Measurements from ENCODE around the gene SRCIN1. TPM values are rescaled to one million over a fixed set of nuclear protein-coding genes. Genes with fewer than 3 reads are reported as not detected.

Gene SRCIN1
- total RNA-seq, 1 experiment from 2014 or later, result 2.6 TPM

GRCh38 chr17:38562215-38562569 lies 43.6 kb downstream of the SRCIN1 start:
- Histone ChIP-seq H3F3A (ENCODE audit: low read length, unreplicated experiment) (no peaks in the 10 kb centered on the region), H2AFZ (ENCODE audit: low read length) (no peak overlapping the region), H3K9ac (ENCODE audit: low read length) (no peak overlapping the region), H3K9me2 (replicated peaks; ENCODE audit: low read length) (no peaks in the 10 kb centered on the region), H3K4me2 (ENCODE audit: low read length) (no peak overlapping the region), H3K4me3 (ENCODE audit: low read length) (no peak overlapping the region), H3K36me3 (ENCODE audit: low read depth, low read length) (no peaks in the 10 kb centered on the region), H3K27me3 (ENCODE audit: low read length) (no peaks in the 10 kb centered on the region), H3K9me3 (ENCODE audit: low read length) (no peaks in the 10 kb centered on the region), H3K27ac (ENCODE audit: low read length) (no peak overlapping the region), H3K4me1 (ENCODE audit: insufficient read depth, low read length) (peaks cover 7% of the 10 kb centered on the region), H4K20me1 (ENCODE audit: low read length) (no peaks in the 10 kb centered on the region), H3K79me2 (ENCODE audit: low read length) (no peaks in the 10 kb centered on the region)
- POLR2A ChIA-PET (ENCODE audit: unreplicated experiment), result no interaction called here
- intact Hi-C loops (cut with micrococcal nuclease), result no loop called here
- BruUV-seq (replicated peaks), result no TSS peak
- no peak for TF ChIP-seq EZH2phosphoT487 (IDR thresholded peaks at IDR 0.05; ENCODE audit: borderline replicate concordance, low read length)
- CTCF ChIA-PET, result no interaction called here
- DNase-seq (no peak), ATAC-seq (no peak)

DNA sequence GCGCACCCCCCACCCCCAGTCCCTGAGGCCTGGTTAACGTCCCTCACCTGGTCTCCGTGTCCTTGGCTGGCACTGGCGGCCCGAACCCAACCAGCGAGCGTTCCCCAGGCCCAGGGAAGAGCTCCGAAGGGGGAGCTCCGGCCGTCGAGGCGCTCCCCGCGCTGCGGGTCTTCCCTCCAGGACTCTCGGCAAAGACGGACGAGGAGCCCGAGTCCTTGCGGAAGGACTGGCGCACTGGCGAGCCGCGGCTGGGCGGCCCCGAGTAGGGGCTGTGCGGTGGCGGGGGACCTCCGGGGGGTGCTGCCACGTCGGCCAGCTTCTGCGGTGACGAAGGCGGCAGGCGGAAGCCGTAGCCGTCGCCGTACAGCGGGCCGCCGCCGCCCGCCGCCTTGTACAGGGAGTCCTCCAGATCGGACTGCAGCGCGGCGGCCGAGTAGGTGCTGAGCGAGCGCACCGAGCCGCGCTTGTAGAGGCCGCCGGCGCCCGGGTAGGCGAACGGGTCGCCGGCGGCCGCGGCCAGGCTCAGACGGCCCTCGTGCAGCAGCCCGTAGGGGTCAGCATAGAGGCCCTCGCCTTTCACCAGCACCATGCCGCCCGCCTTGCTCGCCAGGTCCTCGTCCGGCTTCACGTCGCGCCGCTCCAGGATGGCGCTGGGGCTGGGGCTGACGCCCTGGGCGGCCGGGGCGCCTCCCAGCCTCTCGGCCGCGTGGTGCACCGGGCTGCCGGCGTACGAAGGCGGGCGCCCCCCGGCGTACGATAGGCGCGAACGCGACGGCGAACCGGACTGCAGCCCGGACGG lies 44.1 kb downstream of the SRCIN1 start:
- DNase-seq (no peak), ATAC-seq (no peak)
- Histone ChIP-seq H2AFZ (ENCODE audit: low read length) (no peak overlapping the region), H3K9me2 (replicated peaks; ENCODE audit: low read length) (no peaks in the 10 kb centered on the region), H3F3A (ENCODE audit: low read length, unreplicated experiment) (no peaks in the 10 kb centered on the region), H3K4me1 (ENCODE audit: insufficient read depth, low read length) (peaks cover 13% of the 10 kb centered on the region), H4K20me1 (ENCODE audit: low read length) (no peaks in the 10 kb centered on the region), H3K9ac (ENCODE audit: low read length) (no peak overlapping the region), H3K79me2 (ENCODE audit: low read length) (no peaks in the 10 kb centered on the region), H3K9me3 (ENCODE audit: low read length) (no peaks in the 10 kb centered on the region), H3K4me2 (ENCODE audit: low read length) (no peak overlapping the region), H3K36me3 (ENCODE audit: low read depth, low read length) (no peaks in the 10 kb centered on the region), H3K27ac (ENCODE audit: low read length) (no peak overlapping the region), H3K4me3 (ENCODE audit: low read length) (no peak overlapping the region), H3K27me3 (ENCODE audit: low read length) (no peaks in the 10 kb centered on the region)
- intact Hi-C loops (cut with micrococcal nuclease), result no loop called here
- CTCF ChIA-PET, result no interaction called here
- TF ChIP-seq CTCF (conservative IDR thresholded peaks at IDR 0.05; ENCODE audit: low read depth, low read length) (no peak), EZH2 (IDR thresholded peaks at IDR 0.05; ENCODE audit: low read length, unreplicated experiment) (no peak), EZH2phosphoT487 (IDR thresholded peaks at IDR 0.05; ENCODE audit: borderline replicate concordance, low read length) (no peak)
- BruUV-seq (replicated peaks), result no TSS peak
- POLR2A ChIA-PET (ENCODE audit: unreplicated experiment), result no interaction called here

GRCh38 chr17:38560503-38561318 lies 45.0 kb downstream of the SRCIN1 start:
- ChIA-PET POLR2A (ENCODE audit: unreplicated experiment) (no interaction called here), CTCF (no interaction called here)
- no peaks in the 10 kb centered on the region for H3K27me3 ChIP-seq (ENCODE audit: low read length)

More at GRCh38 chr17:38560503-38561318, 45.0 kb downstream of the SRCIN1 start:
- DNase-seq (no peak), ATAC-seq (no peak)
- intact Hi-C loops (cut with micrococcal nuclease), result no loop called here
- no peaks in the 10 kb centered on the region for H3K9me2 ChIP-seq (replicated peaks; ENCODE audit: low read length)
- H4K20me1 ChIP-seq (ENCODE audit: low read length), result no peaks in the 10 kb centered on the region
- H3K4me1 ChIP-seq (ENCODE audit: insufficient read depth, low read length), result peaks cover 22% of the 10 kb centered on the region
- no TSS peak for BruUV-seq (replicated peaks)
- H3K79me2 ChIP-seq (ENCODE audit: low read length), result no peaks in the 10 kb centered on the region
- H3K27ac ChIP-seq (ENCODE audit: low read length), result no peak overlapping the region
- H2AFZ ChIP-seq (ENCODE audit: low read length), result no peak overlapping the region
- H3K36me3 ChIP-seq (ENCODE audit: low read depth, low read length), result no peaks in the 10 kb centered on the region
- H3K9me3 ChIP-seq (ENCODE audit: low read length), result no peaks in the 10 kb centered on the region
- H3K9ac ChIP-seq (ENCODE audit: low read length), result no peak overlapping the region
- no peaks in the 10 kb centered on the region for H3F3A ChIP-seq (ENCODE audit: low read length, unreplicated experiment)
- no peak overlapping the region for H3K4me2 ChIP-seq (ENCODE audit: low read length)
- no peak for TF ChIP-seq EZH2 (IDR thresholded peaks at IDR 0.05; ENCODE audit: low read length, unreplicated experiment)
- no peak for TF ChIP-seq EZH2phosphoT487 (IDR thresholded peaks at IDR 0.05; ENCODE audit: borderline replicate concordance, low read length)
- no peak for TF ChIP-seq CTCF (conservative IDR thresholded peaks at IDR 0.05; ENCODE audit: low read depth, low read length)
- H3K4me3 ChIP-seq (ENCODE audit: low read length), result no peak overlapping the region

Data from PC-3 (cell line).